ENCODE data around the gene ENPP6. TPM values are rescaled to one million over a fixed set of nuclear protein-coding genes. Genes with fewer than 3 reads are reported as not detected.
"Not testable (repeated sequence)": the region's sequence is repeated elsewhere in the genome, so short reads cannot be mapped to it uniquely, and the experiment has no call there.

The ENPP6 gene
- total RNA-seq, 1 donor from 2014 or later: not detected

GRCh38 chr4:184052616-184053015, 165.1 kb downstream of the ENPP6 start:
- TF ChIP-seq CTCF (IDR thresholded peaks at IDR 0.05; ENCODE audit: borderline replicate concordance): no peak

GRCh38 chr4:184051262-184051661, 166.4 kb downstream of the ENPP6 start:
- DNase-seq; intact Hi-C loops (cut with micrococcal nuclease); H3K27ac ChIP-seq (replicated peaks); H3K36me3 ChIP-seq; H3K27me3 ChIP-seq (ENCODE audit: low read depth); H3K4me3 ChIP-seq; H3K4me1 ChIP-seq: not testable (repeated sequence)
- peaks cover 19% of the 10 kb centered on the region for H3K9me3 ChIP-seq (replicated peaks)

More at GRCh38 chr4:184052616-184053015, 165.1 kb downstream of the ENPP6 start:
- Histone ChIP-seq H3K4me1 (no peaks in the 10 kb centered on the region), H3K4me3 (no peak overlapping the region), H3K27ac (replicated peaks) (no peak overlapping the region), H3K36me3 (no peaks in the 10 kb centered on the region), H3K9me3 (replicated peaks) (peaks cover 6% of the 10 kb centered on the region), H3K27me3 (ENCODE audit: low read depth) (no peaks in the 10 kb centered on the region)
- intact Hi-C loops (cut with micrococcal nuclease): no loop called here
- no peak for DNase-seq

GRCh38 chr4:184046148-184046547, 171.5 kb downstream of the ENPP6 start:
- no peak for TF ChIP-seq CTCF (IDR thresholded peaks at IDR 0.05; ENCODE audit: borderline replicate concordance)
- H3K9me3 ChIP-seq (replicated peaks): peaks cover 29% of the 10 kb centered on the region
- no peak overlapping the region for H3K4me3 ChIP-seq
- no peak overlapping the region for H3K27ac ChIP-seq (replicated peaks)
- no peaks in the 10 kb centered on the region for H3K4me1 ChIP-seq
- H3K27me3 ChIP-seq (ENCODE audit: low read depth): no peaks in the 10 kb centered on the region
- DNase-seq: no peak
- no peaks in the 10 kb centered on the region for H3K36me3 ChIP-seq
- intact Hi-C loops (cut with micrococcal nuclease): no loop called here

GRCh38 chr4:184041156-184041555, 176.5 kb downstream of the ENPP6 start:
- Histone ChIP-seq H3K4me3 (no peak overlapping the region), H3K36me3 (no peaks in the 10 kb centered on the region), H3K4me1 (peaks cover 10% of the 10 kb centered on the region), H3K27ac (replicated peaks) (no peak overlapping the region), H3K9me3 (replicated peaks) (peaks cover 14% of the 10 kb centered on the region), H3K27me3 (ENCODE audit: low read depth) (no peaks in the 10 kb centered on the region)
- intact Hi-C loops (cut with micrococcal nuclease): no loop called here
- DNase-seq: no peak
- TF ChIP-seq CTCF (IDR thresholded peaks at IDR 0.05; ENCODE audit: borderline replicate concordance): no peak

GRCh38 chr4:184039963-184040383, 177.7 kb downstream of the ENPP6 start:
- no peaks in the 10 kb centered on the region for H3K27me3 ChIP-seq (ENCODE audit: low read depth)
- no peak for TF ChIP-seq CTCF (IDR thresholded peaks at IDR 0.05; ENCODE audit: borderline replicate concordance)
- peaks cover 10% of the 10 kb centered on the region for H3K4me1 ChIP-seq
- intact Hi-C loops (cut with micrococcal nuclease): no loop called here
- peaks cover 2% of the 10 kb centered on the region for H3K9me3 ChIP-seq (replicated peaks)
- no peaks in the 10 kb centered on the region for H3K36me3 ChIP-seq
- DNase-seq: no peak
- no peak overlapping the region for H3K27ac ChIP-seq (replicated peaks)
- peak overlapping the region; percentile 52 for H3K4me3 ChIP-seq
